ENCODE measurements around the gene FAM89A.
"Not testable (repeated sequence)": the region's sequence is repeated elsewhere in the genome, so short reads cannot be mapped to it uniquely, and the experiment has no call there.

- TF ChIP-seq POLR2A, CTCF (IDR thresholded peaks at IDR 0.05): not testable (repeated sequence)
These were observed 6.1 kb upstream of the FAM89A start for GRCh38 chr1:231045921-231046729.

Data from thyroid gland (tissue), 4 donors.